GM21717 (cell line): ENCODE measurements around the gene RPLP2.
A peak's percentile ranks its signal among the peaks of the same experiment; 100 is the strongest.

Experiments
- ATAC-seq: cut with Tn5 transposase; IDR thresholded peaks from one replicate; pipeline ENCODE4 v1.9.1; 2021; ENCODE audit warnings: mild to moderate bottlenecking, moderate library complexity; ENCODE audit not compliant: unreplicated experiment

RPLP2 gene

DNA sequence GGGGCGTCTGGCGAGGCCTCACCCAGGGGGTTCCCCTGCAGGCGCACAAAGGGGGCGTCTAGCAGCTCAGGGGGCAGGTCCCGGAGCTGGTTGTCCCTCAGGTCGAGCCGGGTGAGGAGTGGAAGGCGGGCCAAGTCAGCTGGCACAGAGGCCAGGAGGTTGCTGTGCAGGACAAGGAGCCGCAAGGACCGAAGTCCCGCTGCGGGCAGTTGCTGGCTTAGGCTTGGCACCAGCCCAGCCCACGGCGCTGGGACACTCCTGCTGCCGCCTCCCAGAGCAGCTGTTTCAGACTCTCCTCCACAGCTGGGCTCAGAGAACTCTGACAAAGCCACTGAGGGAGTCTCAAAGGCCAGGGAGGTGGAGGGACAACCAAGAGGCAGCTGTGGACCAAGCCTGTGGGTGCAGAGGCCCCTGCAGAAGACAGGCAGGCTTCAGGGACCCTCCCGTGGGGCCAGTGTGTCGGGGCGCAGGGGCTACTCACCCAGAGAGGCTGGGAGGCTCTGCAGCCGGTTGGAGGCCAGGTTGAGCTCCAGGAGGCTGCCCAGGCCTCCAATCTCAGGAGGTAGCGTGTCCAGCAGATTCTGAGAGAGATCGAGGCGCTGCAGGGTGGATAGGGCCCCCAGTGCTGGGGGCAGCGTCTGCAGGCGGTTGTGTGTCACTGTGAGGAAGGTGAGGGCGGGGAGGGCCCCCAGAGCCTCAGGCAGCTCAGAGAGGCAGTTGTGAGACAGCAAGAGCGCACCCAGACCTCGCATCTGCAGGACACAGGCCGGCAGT is 6.9 kb upstream of the RPLP2 start:
- ATAC-seq = no peak

DNA sequence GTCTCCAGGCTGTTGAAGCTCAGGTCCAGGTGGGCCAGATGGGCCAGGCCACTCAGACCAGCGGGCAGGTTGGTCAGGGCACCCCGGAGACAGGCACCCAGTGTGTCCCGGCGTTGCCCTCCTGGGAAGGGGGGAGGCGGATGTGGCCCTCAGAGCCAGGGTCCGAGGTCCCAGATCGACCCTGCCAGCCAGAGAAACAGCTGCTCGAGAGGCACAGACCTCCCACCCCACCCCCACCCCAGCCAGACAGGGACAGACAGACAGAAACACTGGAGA is 6.4 kb upstream of the RPLP2 start:
- no peak for ATAC-seq

DNA sequence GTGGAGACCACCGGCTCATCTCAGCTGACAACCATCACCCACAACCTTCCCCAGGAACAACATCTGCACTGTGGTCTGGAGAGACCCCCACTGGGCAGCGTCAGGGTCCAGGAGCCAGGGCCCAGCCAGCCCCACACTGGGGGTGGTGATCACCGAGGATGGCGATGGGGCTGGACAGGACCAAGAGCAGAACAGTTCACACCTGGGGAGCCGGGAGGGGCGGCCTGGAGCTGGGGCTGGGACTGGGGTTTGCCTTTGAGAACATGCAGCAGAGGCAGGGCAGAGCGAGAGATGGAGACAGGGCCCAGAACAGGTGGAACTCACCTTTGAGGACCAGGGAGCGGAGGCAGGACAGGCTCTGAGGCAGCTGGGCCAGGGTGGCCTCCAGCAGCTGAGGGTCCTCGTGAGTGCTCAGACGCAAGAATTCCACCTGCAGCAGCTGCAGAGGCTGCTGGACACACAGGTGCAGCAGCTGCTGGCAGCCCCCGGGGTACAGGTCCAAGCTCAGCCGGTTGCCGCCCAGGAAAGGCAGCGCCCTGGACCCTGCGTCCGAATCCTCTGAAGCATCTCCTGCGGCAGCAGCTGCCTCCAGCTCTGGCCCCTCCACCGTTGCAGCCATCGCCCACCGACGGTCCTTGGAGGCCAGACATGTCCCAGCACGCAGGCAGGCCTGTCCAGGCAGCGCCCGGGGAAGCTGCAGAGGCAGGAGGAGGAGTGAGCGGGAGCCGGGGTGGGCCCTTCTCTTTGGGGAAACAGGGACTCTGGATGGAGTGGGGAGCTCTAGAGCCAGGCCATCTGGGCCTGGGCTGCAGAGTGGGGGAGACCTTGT is 5.8 kb upstream of the RPLP2 start:
- ATAC-seq = no peak

DNA sequence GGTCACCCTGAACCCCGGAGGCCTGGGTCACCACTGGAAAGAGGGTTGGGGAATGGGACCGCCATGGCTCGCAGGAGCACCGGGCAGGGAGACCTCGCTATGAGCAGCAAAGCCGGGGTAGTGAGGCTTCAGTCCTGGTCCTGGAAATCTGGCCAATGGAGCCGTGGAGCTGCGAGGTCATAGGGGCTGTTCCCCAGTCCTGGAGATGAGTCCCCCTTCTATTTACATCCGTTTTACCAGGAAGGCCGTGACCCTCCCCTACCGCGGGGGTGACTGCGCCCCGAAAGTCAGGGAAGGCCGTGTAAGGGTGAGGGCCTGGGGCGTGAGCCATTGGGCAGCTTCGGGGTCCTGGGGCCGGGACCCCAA is 5.2 kb upstream of the RPLP2 start:
- no peak for ATAC-seq

DNA sequence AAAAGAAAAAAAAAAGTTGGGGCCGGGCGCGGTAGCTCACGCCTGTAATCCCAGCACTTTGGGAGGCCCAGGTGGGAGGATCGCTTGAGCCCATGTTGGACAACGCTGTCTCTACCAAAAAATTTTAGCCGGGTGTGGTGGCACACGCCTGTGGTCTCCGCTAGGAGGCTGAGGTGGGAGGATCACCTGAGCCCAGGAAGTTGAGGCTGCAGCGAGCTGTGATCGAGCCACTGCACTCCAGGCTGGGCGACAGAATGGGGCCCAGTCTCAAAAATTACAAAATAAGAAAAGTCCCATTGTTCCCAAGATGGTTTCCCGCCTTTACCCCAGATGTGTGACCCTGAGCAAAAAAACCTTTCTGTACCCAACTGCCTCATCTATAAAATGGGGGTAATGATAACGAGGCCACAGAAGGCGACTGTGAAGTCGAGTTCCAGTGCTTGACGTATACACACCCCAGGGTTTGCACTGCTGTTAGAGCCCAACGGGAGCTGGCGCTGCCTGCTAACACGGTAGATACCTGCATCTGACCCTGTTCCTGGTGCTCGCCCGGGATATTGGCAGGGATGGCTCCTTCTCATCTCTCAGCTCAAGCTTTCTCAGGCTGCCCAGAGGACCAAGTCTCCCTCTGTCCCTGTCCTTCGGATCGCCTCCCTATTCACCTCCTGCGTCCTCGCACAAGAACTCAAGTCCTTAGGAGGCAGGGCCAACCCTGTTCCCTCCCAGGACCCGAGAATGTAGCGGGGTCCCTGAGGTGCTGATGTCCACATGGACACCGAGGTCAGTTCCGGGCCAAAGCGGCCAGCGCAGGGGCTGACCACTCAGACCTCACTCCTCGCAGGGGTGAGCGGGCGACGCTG is 1.1 kb upstream of the RPLP2 start:
- ATAC-seq = no peak

DNA sequence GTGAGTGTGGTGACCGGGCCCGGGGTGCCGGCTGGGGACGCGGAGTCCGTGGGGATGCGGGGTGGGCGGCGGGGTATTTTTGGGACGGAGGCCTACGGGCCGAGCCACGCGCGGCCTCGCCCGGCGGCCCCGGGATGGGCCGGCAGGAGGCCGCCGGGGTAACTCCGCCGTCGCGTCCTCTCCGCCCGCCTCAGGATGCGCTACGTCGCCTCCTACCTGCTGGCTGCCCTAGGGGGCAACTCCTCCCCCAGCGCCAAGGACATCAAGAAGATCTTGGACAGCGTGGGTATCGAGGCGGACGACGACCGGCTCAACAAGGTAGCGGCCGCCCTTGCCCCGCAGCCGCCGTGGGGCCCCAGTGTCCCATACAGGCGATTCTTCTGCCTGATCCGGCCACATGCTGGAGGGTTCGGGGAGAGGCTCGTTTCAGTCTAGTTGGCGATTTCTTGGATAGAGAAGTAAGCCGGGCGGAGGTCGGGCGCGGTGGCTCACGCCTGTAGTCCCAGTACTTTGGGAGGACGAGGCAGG is 337 bp downstream of the RPLP2 start:
- ATAC-seq = peak; percentile 6

DNA sequence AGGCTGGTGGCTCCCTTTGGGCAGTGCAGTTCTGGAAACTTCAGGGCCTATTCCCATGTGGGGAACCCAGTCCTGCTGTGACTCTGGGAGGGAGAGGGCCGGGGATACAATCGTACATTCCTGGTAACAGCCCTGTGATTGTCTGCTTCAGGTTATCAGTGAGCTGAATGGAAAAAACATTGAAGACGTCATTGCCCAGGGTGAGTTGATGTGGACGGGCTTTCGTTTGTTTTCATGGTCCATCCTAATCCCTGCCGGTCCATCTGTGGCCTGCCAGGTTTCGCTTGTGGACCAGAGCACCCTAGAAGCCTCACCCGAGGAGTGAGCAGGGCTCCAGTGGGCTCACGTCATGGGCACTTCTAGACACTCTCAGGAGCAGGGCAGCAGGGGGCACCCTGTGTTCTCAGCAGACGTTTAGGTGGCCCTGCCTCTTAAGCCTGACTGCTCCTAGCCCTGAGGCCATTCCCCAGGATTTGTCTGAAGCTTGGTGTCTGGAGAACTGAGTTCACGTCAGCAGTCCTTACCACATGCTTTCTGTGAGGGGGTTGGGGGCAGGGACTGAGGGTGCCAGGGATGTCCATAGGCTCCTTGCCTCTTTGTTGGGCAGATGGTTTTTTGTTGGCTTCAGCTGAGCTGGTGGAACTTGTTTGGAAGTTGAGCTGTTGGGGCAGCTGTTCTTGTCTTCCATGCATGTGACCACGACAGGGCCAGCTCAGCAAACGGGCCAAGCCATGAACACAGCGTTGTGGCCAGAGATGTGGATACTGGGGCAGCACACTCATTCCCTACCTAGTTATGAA is 1.9 kb downstream of the RPLP2 start:
- no peak for ATAC-seq

DNA sequence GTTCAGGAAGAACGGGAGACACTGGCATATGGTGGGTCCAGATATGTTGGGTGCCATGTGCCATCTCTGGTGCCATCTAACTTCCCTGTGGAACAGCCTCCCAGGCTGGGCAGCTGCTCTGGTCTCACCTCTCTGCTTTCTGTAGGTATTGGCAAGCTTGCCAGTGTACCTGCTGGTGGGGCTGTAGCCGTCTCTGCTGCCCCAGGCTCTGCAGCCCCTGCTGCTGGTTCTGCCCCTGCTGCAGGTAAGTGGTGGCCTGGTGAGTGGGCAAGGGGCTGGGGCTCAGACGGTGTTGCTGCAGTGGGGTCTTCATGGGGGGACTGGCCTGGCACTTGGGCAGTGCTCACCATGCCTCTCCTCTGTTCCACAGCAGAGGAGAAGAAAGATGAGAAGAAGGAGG is 2.6 kb downstream of the RPLP2 start:
- no peak for ATAC-seq

DNA sequence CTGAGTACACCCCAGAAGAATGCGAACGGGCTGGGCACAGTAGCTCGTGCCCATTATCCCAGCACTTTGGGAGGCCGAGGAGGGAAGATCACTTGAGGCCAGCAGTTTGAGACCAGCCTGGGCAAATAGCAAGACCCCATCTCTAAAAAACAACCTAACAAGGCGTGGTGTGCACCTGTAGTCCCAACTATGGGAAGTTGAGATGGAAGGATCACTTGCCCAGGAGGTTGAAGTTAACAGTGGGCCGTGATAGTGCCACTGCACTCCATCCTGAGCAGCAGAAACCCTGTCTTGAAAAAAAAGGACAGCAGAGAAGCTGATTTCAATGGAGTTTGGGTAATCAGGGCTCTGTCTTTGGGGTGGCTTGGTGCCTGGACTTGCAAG is 3.3 kb downstream of the RPLP2 start:
- ATAC-seq = no peak

DNA sequence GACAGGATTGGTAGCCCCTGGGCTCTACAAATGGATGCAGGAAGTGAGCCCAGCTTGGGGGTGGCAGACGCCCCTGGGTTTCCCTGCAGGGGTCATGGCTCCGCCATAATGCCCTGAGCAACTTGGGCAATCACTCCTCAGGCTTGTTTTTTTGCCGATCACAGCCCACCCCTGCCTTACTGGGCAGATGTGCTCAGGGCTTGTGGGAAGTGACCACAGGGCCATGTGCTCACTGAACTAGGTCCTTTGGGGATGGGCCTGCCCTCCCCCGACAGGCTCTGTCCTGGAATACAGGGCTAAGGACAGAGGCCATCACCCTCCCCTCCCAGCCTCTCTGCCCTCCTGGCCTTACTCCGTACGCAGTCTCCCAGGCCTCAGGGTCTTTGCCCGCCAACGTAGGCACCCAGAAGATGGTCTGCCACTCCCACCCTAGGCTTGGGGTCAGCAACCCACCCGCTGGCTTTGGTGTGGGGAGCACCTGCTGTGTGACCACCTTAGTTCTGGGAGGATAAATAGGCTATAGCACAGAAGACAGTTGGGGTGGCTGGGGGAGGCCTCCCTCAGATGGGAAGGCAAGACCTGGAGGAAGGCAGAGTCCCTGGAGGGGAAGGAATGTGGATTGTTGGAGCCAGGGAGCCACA is 3.8 kb downstream of the RPLP2 start:
- ATAC-seq = no peak

DNA sequence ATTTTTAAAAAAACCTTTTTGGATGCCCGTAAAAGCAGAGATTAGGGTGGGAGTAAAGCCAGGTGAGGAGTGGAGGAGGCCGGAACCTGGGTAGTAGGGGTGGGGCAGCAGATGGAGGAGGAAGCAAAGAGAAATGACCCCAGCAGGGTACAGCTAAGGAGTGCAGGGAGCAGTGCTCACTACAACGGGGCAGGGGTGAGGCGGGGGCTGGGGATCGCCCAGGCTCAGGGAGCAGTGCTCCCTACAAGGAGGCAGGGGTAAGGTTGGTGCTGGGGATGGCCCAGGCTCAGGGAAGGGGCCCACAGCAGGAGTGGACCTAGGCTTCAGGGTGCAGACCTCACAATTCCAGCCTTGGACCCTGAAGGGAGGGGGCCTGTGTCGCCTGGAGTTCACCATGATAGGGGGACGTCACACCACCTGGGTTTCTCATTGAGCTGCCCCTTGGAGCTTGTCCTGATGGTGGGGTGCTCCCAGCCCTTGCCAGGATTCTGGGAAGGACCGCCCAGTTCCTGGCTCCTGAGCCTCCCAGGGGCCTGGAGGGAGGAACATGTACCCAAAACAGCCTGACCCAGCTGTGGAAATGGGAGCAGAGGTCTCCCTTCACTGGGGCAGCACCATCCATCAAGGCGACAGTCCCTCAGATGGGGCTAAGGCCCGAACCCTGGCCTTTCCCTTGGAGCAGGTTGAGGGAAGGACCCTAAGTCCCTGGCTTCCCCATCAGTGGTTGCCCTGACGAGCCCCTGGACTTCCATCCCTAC is 6.1 kb downstream of the RPLP2 start:
- ATAC-seq = no peak

DNA sequence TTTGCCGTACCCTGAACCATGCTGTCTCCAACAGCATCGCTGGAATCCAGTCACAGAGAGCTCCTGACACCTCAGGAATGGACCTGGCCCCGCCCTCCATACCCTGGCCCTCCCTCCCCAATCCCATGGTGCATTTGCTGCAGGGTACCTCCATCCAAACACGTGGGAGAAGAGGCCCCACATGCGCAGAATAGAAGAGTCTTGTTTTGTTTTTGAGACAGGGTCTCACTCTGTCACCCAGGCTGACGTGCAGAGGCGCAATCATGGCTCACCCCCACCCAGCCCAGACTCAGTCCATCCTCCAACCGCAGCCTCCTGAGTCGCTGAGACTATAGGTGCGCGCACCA is 6.6 kb downstream of the RPLP2 start:
- no peak for ATAC-seq

DNA sequence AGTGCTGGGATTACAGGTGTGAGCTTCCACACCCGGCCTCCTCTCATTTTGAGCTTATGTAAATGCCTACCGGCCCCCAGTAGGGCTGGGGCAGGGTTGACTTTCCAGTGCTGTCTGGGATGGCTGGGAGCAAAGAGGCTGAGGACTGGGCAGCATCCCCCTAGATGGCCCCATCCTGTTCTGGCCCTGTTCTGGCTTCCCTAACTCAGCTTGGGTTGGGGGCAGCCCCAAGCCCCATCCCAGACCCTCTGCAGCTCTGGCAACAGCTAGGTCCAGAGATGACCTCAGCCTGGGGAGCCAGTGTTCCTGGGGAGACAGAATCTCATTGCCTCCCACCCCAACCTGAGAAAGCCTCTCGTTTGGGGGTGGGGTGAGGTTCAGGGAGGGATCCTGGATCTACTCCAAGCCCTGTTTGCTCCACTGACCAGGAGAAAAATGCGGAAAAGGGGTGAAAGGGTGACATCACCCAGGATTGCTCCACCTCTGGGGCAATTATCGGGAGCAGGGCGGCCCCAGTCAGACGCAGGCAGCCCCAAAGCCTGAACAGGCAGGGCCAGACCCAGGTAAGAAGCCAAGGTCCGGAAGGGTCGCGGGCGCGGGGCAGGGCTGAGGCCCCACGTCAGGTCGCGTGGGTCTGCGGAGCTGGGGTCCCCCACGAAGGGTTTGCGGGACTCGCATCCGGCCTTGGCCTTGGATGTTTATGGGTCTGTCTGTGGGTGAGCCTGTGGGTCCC is 8.8 kb downstream of the RPLP2 start, which contains the start of gene PNPLA2:
TSS of gene PNPLA2 (plus strand) at position 519 of the 733 bp plus-strand sequence. CDS start 805 bp downstream, outside the sequence.
- no peak for ATAC-seq

DNA sequence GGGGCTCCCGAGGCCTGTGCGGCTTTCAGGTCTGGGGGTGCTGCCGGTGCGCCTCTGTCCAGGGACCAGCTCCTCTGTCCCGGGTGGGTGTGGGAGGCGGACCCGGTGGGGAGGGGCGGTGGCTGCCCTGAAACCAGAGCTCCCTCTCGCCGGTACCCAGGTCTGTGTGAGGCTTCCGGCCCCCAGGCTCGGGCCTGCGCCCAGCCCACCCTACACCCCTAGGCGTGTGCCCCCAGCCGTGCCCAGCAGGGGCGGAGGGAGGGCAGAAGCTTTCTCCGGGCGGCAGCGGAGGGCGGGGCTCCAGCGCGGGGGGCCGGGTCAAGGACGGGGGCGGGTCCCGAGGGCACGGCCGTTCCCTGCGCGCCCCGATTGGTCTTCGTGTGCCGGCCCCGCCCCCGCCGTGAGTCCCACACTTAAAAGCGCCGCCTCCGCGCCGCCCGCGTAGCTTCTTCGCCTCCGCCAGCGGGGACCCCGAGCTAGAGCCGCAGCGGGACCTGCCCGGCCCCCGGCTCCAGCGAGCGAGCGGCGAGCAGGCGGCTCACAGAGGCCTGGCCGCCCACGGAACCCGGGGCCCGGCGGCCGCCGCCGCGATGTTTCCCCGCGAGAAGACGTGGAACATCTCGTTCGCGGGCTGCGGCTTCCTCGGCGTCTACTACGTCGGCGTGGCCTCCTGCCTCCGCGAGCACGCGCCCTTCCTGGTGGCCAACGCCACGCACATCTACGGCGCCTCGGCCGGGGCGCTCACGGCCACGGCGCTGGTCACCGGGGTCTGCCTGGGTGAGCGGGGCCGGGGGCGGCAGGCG is 9.6 kb downstream of the RPLP2 start:
- ATAC-seq = peak; percentile 48

DNA sequence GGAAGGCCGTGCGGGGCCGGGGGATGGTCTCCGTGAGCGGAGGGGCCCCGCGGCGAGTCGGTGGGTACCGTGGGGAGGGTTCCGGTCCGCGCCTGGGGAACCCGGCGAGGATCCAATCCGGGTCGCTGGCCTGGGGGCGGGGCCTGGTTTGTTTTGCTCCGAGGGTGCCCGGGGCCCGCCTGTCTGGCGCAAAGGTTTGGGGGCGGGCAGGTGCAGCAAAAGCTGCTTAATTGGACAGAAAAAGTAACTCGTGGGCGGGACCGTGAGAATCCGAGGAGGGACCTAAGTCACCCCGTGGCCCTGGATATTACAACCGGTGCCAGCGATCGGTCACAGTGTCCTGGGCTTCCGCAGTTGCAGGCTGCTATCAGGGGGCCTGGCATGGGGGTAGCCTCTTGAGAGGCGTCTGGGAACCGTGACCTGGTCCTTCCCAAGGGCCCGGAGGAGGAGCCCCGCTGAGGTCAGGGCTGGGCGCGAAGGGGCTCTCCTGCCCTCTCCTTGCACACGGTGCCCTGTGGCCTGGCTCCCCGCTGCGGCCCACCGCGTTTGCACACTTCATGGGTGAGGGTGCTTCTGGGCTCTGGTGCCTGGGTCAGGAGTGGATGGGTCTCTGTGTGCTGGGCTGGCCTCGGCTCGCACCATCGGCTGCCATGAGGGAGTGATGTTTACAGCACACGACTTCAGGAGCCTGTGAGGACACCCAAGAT is 10.3 kb downstream of the RPLP2 start:
- ATAC-seq = peak; percentile 47

DNA sequence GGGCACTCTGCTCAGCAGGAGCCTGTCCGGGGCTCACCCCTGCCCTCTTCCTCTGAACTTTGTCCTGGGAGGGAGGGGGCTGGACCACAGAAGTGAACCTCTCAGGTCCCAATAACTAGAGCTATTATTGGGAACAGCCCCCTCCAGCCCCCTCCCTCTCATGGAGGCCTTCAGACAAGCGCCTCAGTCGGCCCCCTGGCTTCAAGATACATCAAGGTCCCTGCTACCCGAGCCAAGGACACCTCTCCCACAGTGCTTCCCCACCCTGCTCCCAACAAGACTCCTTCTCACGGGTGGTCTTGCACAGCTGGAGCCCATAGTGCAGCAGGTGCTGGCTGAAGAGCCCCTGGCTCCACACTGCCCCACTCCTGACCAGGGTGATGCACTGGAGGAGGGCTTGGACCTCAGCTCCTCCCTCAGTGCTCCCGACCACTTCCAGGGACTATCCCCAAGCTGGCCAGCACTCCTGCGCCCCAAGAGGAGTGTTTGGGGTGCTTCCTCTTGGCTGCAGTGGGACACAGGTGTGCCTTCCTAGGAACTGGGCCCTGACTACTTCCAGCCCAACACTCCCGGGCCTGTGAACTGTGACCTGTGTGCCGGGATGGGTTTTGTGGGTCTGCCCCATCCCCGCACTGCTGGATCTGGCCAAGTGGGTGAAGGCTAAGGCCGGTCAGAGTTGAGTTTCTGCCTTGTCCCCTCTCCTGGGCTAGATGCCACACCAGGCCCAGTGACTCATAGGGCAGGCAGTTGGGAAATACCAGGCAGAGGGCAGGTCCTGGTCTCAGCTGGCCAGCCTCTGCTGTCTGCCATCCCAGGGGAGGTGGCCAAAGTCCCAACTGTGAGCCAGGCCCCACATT is 11.1 kb downstream of the RPLP2 start:
- no peak for ATAC-seq
